GM12878 (cell line): ENCODE measurements around the gene CTPS1. TPM values are rescaled to one million over a fixed set of nuclear protein-coding genes. Genes with fewer than 3 reads are reported as not detected.

Source experiments
- ATAC-seq: fragments of 200-7000 bp; cut with Tn5 transposase; 3 replicates; pipeline ENCODE4 v1.9.1; 2020; ENCODE audit warnings: mild to moderate bottlenecking, moderate library complexity
- BruUV-seq: library from RNA; stranded (reverse); fragments of 400-500 nt; replicated peaks from 2 replicates; lab custom pipeline; 2021; lab: Mats Ljungman, UMichigan
- CTCF ChIA-PET: fragments of 300-600 bp; sonication (Branson Sonifier 250); formaldehyde crosslinking; extraction: SDS; loops from one replicate; lab custom pipeline; 2021; ENCODE audit warnings: inconsistent platforms; lab: Yijun Ruan, JAX
- POLR2A ChIA-PET: fragments of 350-600 bp; formaldehyde crosslinking; extraction: SDS; loops from one replicate; lab custom pipeline; 2021; ENCODE audit warnings: inconsistent platforms; lab: Charles Lee
- RAD21 ChIA-PET: fragments of 300-600 bp; sonication (Branson Sonifier 250); formaldehyde crosslinking; loops from one replicate; lab custom pipeline; 2023; ENCODE audit warnings: antibody characterized with exemption; ENCODE audit not compliant: unreplicated experiment; lab: Charles Lee
- SMC1A ChIA-PET: fragments of 300-600 bp; sonication (Branson Sonifier 250); formaldehyde crosslinking; loops from one replicate; lab custom pipeline; 2023; ENCODE audit not compliant: unreplicated experiment, uncharacterized antibody; lab: Charles Lee
- DNase-seq: peaks from one replicate; pipeline ENCODE4 v3.0.0-alpha.2; 2011; ENCODE audit warnings: low read depth, low spot score
- FAIRE-seq: peaks from 3 replicates; lab custom pipeline; 2011; peaks lifted over from hg19 to GRCh38; lab: Jason Lieb, UNC
- H2AFZ ChIP-seq: 2 replicates; pipeline ENCODE4 v1.6.0; 2011; ENCODE audit warnings: low read depth, low read length, control low read depth; ENCODE audit not compliant: control insufficient read depth
- H3K27ac ChIP-seq: 2 replicates; pipeline ENCODE4 v1.5.1; 2011; ENCODE audit warnings: control low read depth; ENCODE audit not compliant: control insufficient read depth, insufficient read depth
- H3K27me3 ChIP-seq, 2 experiments: replicated peaks in 1 of 2; 2 replicates each; pipeline versions ENCODE4 v1.6.0 to v1.6.1; 2011; ENCODE audit warnings: low read length in 1 of 2; ENCODE audit not compliant: control insufficient read depth in 2 of 2, insufficient read depth in 2 of 2
- H3K36me3 ChIP-seq, 2 experiments: 2 replicates each; pipeline ENCODE4 v1.5.1; 2011; ENCODE audit warnings: low read length in 1 of 2; ENCODE audit not compliant: control insufficient read depth in 2 of 2, insufficient read depth in 2 of 2
- H3K4me1 ChIP-seq: 2 replicates; pipeline ENCODE4 v1.6.1; 2011; ENCODE audit warnings: mild to moderate bottlenecking, low read length, moderate library complexity, mixed read lengths; ENCODE audit not compliant: control insufficient read depth, insufficient read depth
- H3K4me2 ChIP-seq: 2 replicates; pipeline ENCODE4 v1.6.0; 2011; ENCODE audit warnings: control low read depth; ENCODE audit not compliant: control insufficient read depth, insufficient read depth
- H3K4me3 ChIP-seq: fragments of 200-600 bp; sonication (generic); 2 replicates; pipeline ENCODE4 v1.5.1; 2016
- H3K79me2 ChIP-seq: 2 replicates; pipeline ENCODE4 v1.6.0; 2011; ENCODE audit warnings: low read length; ENCODE audit not compliant: control insufficient read depth, insufficient read depth
- H3K9ac ChIP-seq: 2 replicates; pipeline ENCODE4 v1.8.0; 2011; ENCODE audit warnings: low read length, control low read depth, mixed read lengths; ENCODE audit not compliant: control insufficient read depth, insufficient read depth
- H3K9me3 ChIP-seq: replicated peaks from 3 replicates; pipeline ENCODE4 v1.5.1; 2011; ENCODE audit warnings: mild to moderate bottlenecking, low read length; ENCODE audit not compliant: control insufficient read depth, insufficient read depth
- H4K20me1 ChIP-seq: 2 replicates; pipeline ENCODE4 v1.6.0; 2011; ENCODE audit not compliant: control insufficient read depth, insufficient read depth
- BHLHE40 ChIP-seq, 2 experiments: fragments of 450-650 bp in 1 of 2; IDR thresholded peaks; 2 replicates each; pipeline ENCODE4 v1.6.1; 2011 to 2017; ENCODE audit warnings: low read depth in 2 of 2, borderline replicate concordance in 1 of 2, improper control_type of control experiment in 1 of 2, low read length in 1 of 2, mild to moderate bottlenecking in 1 of 2
- BMI1 ChIP-seq: fragments of 450-650 bp; IDR thresholded peaks from 2 replicates; pipeline ENCODE4 v1.6.1; 2016; ENCODE audit warnings: mild to moderate bottlenecking, moderate library complexity, borderline replicate concordance
- EED ChIP-seq: sonication (generic); IDR thresholded peaks from 2 replicates; pipeline ENCODE4 v1.6.1; 2016; ENCODE audit warnings: antibody characterized with exemption, low read depth
- GATAD2B ChIP-seq: fragments of 450-650 bp; conservative IDR thresholded peaks from 2 replicates; pipeline ENCODE4 v1.6.1; 2017; ENCODE audit warnings: low read depth, mild to moderate bottlenecking, moderate library complexity
- HDGF ChIP-seq: fragments of 450-650 bp; IDR thresholded peaks from 2 replicates; pipeline ENCODE4 v1.6.1; 2016; ENCODE audit warnings: antibody characterized with exemption
- NBN ChIP-seq: fragments of 450-650 bp; IDR thresholded peaks from 2 replicates; pipeline ENCODE4 v1.6.1; 2016
- POLR2A ChIP-seq: IDR thresholded peaks from 2 replicates; pipeline ENCODE4 v1.6.1; 2011; ENCODE audit warnings: low read depth, mild to moderate bottlenecking, low read length
- POLR2AphosphoS5 ChIP-seq: IDR thresholded peaks from 2 replicates; pipeline ENCODE4 v1.6.1; 2011; ENCODE audit warnings: mild to moderate bottlenecking, low read length, inconsistent platforms
- SIN3A ChIP-seq: IDR thresholded peaks from 2 replicates; pipeline ENCODE4 v1.6.1; 2012; ENCODE audit warnings: low read depth, low read length, improper control_type of control experiment
- SIX5 ChIP-seq: IDR thresholded peaks from 2 replicates; pipeline ENCODE4 v1.6.1; 2011; ENCODE audit warnings: mild to moderate bottlenecking, low read depth, low read length, moderate library complexity; ENCODE audit not compliant: severe bottlenecking
- SMAD1 ChIP-seq: fragments of 450-650 bp; IDR thresholded peaks from 2 replicates; pipeline ENCODE4 v1.6.1; 2018; ENCODE audit warnings: mild to moderate bottlenecking, low read depth; ENCODE audit not compliant: partially characterized antibody
- SP1 ChIP-seq: IDR thresholded peaks from one replicate; pipeline ENCODE4 v1.6.1; 2011; ENCODE audit warnings: low read depth, low read length
- YBX1 ChIP-seq: fragments of 450-650 bp; IDR thresholded peaks from 2 replicates; pipeline ENCODE4 v1.6.1; 2016; ENCODE audit warnings: antibody characterized with exemption
- ZNF687 ChIP-seq: fragments of 450-650 bp; IDR thresholded peaks from 2 replicates; pipeline ENCODE4 v1.6.1; 2017; ENCODE audit warnings: mild to moderate bottlenecking, moderate library complexity
- WGBS: methylation state at CpG from one replicate; pipeline ENCODE4 v1.1.6; 2016; ENCODE audit warnings: low lambda C conversion rate; ENCODE audit not compliant: insufficient replicate concordance, insufficient coverage; ENCODE audit errors: missing lambda C conversion rate; 5-methylcytosine and 5-hydroxymethylcytosine counted together
- in situ Hi-C: fragments of 300-500 bp; cut with MboI; formaldehyde crosslinking; loops from 9 replicates; pipeline ENCODE4 v1.14.3; 2018; ENCODE audit warnings: mixed read lengths
- intact Hi-C: fragments of 100-400 bp; cut with micrococcal nuclease; formaldehyde crosslinking; loops from one replicate; pipeline ENCODE4 v1.14.2; 2022; ENCODE audit not compliant: unreplicated experiment
- polyA plus RNA-seq, 11 experiments: library from polyadenylated mRNA; depleted of rRNA in 4 of 11; unstranded in 6 of 11; stranded (reverse) in 5 of 11; fragments of >200 nt; fragmentation: Nextera tagmentation in 4 of 11; fragmentation: Illumina TruSeq in 1 of 11; extraction: Ambion mirVana in 4 of 11; extraction: Trizol in 1 of 11; gene quantifications; 1 replicate in 1 of 11; 2 replicates in 10 of 11; pipeline versions ENCODE4 v1.2.1 to v1.2.3, GENCODE V29; 2011 to 2016; ENCODE audit warnings: inconsistent platforms in 2 of 11, missing spikeins in 2 of 11, low read depth in 1 of 11
- total RNA-seq, 4 experiments: library from RNA; depleted of rRNA in 3 of 4; stranded (reverse); fragments of >200 nt in 3 of 4; fragmentation: Illumina TruSeq in 1 of 4; extraction: Trizol in 1 of 4; gene quantifications; 2 replicates each; pipeline versions ENCODE4 v1.2.1 to v1.2.3, GENCODE V29; 2013 to 2021
- TF ChIP-seq, protein P1 (sequence below): fragments of 150-350 bp; IDR thresholded peaks from 2 replicates; pipeline ENCODE4 v1.6.1; 2014; ENCODE audit warnings: mild to moderate bottlenecking, low read depth, low read length

The CTPS1 gene
- total and polyA plus RNA-seq, 10 of the 15 experiments (the other 5 are each of a cell fraction or from before 2014, with no cell fraction given): 27.5 to 106 (median 62.8) TPM

GRCh38 chr1:40980068-40980452, 564 bp downstream of the CTPS1 start (continued):
- TF ChIP-seq GATAD2B (0 out of 2 replicates have a peak, but pooled peaks have one; percentile 48), YBX1 (no peak), EED (no peak)
- TF ChIP-seq, protein P1, sequence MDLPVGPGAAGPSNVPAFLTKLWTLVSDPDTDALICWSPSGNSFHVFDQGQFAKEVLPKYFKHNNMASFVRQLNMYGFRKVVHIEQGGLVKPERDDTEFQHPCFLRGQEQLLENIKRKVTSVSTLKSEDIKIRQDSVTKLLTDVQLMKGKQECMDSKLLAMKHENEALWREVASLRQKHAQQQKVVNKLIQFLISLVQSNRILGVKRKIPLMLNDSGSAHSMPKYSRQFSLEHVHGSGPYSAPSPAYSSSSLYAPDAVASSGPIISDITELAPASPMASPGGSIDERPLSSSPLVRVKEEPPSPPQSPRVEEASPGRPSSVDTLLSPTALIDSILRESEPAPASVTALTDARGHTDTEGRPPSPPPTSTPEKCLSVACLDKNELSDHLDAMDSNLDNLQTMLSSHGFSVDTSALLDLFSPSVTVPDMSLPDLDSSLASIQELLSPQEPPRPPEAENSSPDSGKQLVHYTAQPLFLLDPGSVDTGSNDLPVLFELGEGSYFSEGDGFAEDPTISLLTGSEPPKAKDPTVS: no peak
- TF ChIP-seq, all 136 proteins: peak for 9

DNA sequence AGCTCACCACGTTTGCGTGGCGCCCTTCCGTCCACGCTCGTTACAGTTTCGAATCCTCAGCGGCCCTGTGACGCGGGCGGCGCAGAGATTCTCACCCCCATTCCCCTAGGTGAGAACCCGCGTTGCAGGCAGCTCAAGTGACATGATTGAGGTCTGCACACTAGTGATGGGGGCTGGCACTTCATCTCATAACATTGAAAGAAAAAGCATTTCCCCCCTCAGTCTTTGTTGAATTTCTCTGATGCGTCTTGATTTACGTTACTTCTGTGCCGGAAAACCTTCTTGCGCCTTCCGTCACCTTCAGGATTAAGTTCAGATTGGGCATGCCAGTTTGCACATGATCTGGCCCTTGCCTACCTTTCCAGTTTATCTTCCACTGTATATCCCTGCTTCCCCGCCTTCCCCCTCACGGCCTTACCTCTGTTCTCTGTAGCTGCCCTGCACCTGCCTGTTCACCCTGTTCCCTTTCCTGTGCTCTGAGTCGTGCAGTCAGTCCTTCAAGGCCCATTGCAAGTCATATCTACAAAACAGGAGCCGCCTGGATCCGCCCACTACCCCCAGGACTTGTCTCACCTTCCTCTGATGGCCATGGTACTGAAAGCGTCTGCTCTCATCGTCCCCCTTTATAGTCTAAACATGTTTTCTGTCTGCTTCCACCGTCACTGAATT, 1.1 kb downstream of the CTPS1 start:
- peak overlapping the region; percentile 84 for H3K9ac ChIP-seq
- intact Hi-C loops: no loop called here
- SMC1A ChIA-PET: interaction anchor here (0.9 to 1.3 kb wide), 4 partner anchors 19 to 269 kb away, joined by 3 to 7 read pairs (median 4); no protein-coding TSS in a partner anchor
- H3K27me3 ChIP-seq: no peaks in the 10 kb centered on the region
- peak; percentile 45 for ATAC-seq
- no peak for DNase-seq
- POLR2A ChIA-PET: interaction anchor here (1.0 to 1.3 kb wide), 4 partner anchors 10 to 118 kb away, joined by 3 to 5 read pairs (median 4); partner anchors contain the start of gene CITED4
- WGBS: under 1% methylated on average over 20 of the region's 27 CpGs
- H3K79me2 ChIP-seq: peaks cover 43% of the 10 kb centered on the region
- peaks cover 4 to 10% of the 10 kb centered on the region in 2 experiments for H3K36me3 ChIP-seq
- no peak for FAIRE-seq
- no peaks in the 10 kb centered on the region for H3K9me3 ChIP-seq
- CTCF ChIA-PET: interaction anchor here (0.6 kb wide), 1 partner anchor 23 kb away, joined by 3 read pairs; no protein-coding TSS in a partner anchor
- H4K20me1 ChIP-seq: no peaks in the 10 kb centered on the region; the same call in 1 of the 2 replicates
- RAD21 ChIA-PET: interaction anchor here (1.4 to 4.1 kb wide), 3 partner anchors 23 to 260 kb away, joined by 4 to 19 read pairs (median 4); no protein-coding TSS in a partner anchor
- no TSS peak for BruUV-seq
- TF ChIP-seq BMI1: no peak
- TF ChIP-seq SMAD1: no peak
- no peak for TF ChIP-seq SIX5
- TF ChIP-seq POLR2AphosphoS5: peak; percentile 42; the same call in 1 of the 2 replicates
- no peak for TF ChIP-seq ZNF687
- TF ChIP-seq BHLHE40 (IDR thresholded peaks at IDR 0.05; ENCODE audit: borderline replicate concordance in 1 of 2, low read depth in 2 of 2, low read length in 1 of 2): no peak
- 0 out of 2 replicates have a peak, but pooled peaks have one; percentile 25 for TF ChIP-seq NBN
- TF ChIP-seq POLR2A: peak; percentile 57; the same call in 1 of the 2 replicates
- 0 out of 2 replicates have a peak, but pooled peaks have one; percentile 54 for TF ChIP-seq SIN3A
- peak; percentile 77; the same call in 1 of the 2 replicates for TF ChIP-seq HDGF
- TF ChIP-seq SP1: no peak
- in situ Hi-C loops: no loop called here
- H3K4me2 ChIP-seq: peak overlapping the region; percentile 78
- peaks cover 4% of the 10 kb centered on the region; the same call in 1 of the 2 replicates for H3K4me1 ChIP-seq
- H2AFZ ChIP-seq: peak overlapping the region; percentile 30
- peak overlapping the region; percentile 81 for H3K27ac ChIP-seq
- peak overlapping the region; percentile 81 for H3K4me3 ChIP-seq
